Measurements from ENCODE around the gene ABLIM2.

DNA sequence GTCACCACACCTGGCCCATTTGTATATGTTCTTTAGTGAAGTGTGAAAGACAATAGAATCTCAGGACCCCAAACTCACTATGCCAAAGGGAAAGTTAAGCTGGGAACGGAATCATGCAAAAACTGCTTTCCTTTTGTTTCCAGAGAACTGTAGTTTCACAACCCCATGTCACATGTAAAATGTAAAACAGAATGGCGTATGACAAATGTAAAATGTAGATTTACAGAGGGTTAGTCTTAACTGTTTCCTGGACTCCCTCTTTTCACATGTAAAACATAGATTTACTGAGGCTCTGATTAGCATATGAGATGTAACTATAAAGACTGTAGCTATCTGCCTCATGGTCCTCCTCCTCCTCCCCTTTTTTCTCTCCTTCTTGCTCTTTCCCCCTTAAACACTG lies 66.3 kb downstream of the ABLIM2 start:
- TF ChIP-seq, protein P1, sequence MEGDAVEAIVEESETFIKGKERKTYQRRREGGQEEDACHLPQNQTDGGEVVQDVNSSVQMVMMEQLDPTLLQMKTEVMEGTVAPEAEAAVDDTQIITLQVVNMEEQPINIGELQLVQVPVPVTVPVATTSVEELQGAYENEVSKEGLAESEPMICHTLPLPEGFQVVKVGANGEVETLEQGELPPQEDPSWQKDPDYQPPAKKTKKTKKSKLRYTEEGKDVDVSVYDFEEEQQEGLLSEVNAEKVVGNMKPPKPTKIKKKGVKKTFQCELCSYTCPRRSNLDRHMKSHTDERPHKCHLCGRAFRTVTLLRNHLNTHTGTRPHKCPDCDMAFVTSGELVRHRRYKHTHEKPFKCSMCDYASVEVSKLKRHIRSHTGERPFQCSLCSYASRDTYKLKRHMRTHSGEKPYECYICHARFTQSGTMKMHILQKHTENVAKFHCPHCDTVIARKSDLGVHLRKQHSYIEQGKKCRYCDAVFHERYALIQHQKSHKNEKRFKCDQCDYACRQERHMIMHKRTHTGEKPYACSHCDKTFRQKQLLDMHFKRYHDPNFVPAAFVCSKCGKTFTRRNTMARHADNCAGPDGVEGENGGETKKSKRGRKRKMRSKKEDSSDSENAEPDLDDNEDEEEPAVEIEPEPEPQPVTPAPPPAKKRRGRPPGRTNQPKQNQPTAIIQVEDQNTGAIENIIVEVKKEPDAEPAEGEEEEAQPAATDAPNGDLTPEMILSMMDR (IDR thresholded peaks at IDR 0.05), result no peak
- no peak for TF ChIP-seq POLR2A (IDR thresholded peaks at IDR 0.05)
